ENCODE measurements around the gene SLCO1A2. TPM values are rescaled to one million over a fixed set of nuclear protein-coding genes. Genes with fewer than 3 reads are reported as not detected.

Gene SLCO1A2
- total and polyA plus RNA-seq, 4 donors: not detected

DNA sequence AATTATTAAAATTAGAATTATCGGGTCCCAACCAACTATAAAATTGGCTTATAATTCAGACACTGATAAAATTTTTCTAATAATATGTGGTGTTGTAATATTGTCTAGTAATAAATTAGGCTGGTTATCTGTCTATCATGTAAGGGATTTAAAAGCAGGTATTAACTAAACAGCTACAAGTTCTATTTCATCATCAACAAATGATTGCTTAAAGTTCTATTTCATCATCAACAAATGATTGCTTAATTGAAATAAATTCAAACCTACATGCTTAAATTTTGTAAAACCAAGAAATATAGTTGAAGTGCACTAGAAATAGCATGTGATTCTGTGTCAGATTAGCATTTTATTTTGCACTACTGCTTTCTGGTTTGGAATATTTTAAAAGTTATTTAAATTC is 34.1 kb downstream of the SLCO1A2 start:
- Histone ChIP-seq H3K4me3 (ENCODE audit: low read length in 2 of 2) (no peak overlapping the region), H3K4me1 (ENCODE audit: control insufficient read depth in 1 of 2, insufficient read depth in 2 of 2, low read length in 2 of 2) (no peaks in the 10 kb centered on the region), H3K27me3 (ENCODE audit: control insufficient read depth in 1 of 2, insufficient read depth in 2 of 2, low read length in 1 of 2) (no peaks in the 10 kb centered on the region), H3K36me3 (ENCODE audit: control insufficient read depth in 1 of 2, insufficient read depth in 2 of 2, low read length in 1 of 2) (no peaks in the 10 kb centered on the region), H3K27ac (ENCODE audit: low read depth in 1 of 2, low read length in 2 of 2) (no peak overlapping the region), H3K9me3 (ENCODE audit: control insufficient read depth, low read length) (no peaks in the 10 kb centered on the region)
- no peak for DNase-seq
- intact Hi-C loops (cut with DNase I): loop anchor here in 1 of 2 donors (10.0 kb wide), 1 partner anchor 134 kb away; the partner anchor contains the start of gene PYROXD1
- WGBS, 2 donors: 89 to 92% methylated on average over 1 of the region's 1 CpG
- ATAC-seq (ENCODE audit: low FRiP score): no peak

DNA sequence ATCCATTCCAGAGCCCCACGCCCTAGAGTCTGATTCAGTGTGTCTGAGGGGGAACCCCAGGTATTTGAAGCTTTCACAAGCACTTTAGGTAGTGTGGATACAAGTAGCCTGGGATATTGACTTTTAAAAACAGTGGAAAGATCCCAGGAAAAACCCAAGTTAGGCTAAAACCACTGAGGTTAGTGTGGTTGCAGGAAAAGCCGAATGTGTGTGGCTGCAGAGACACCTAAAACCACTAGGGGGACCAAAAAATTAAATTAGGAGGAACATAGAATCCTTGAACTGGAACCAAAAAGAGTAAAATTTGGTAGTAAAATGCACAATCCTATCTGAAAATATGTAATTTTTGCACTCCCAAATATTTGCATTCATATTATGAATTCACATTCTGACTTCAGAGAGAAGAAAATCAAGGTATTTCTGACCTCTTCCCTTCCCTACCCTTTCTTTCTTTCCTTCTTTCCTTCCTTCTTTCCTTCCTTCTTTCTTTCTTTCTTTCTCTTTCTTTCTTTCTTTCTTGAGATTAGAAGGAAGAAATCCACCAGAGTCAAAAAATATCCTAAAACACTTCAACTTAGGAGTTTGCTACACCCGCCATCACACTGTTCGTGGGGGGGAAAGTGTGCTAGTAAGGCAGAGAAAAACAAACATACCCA is 37.8 kb downstream of the SLCO1A2 start:
- ATAC-seq (ENCODE audit: low FRiP score): no peak
- intact Hi-C loops (cut with DNase I): no loop called here
- Histone ChIP-seq H3K9me3 (ENCODE audit: control insufficient read depth, low read length) (no peaks in the 10 kb centered on the region), H3K27me3 (ENCODE audit: control insufficient read depth in 1 of 2, insufficient read depth in 2 of 2, low read length in 1 of 2) (no peaks in the 10 kb centered on the region), H3K4me3 (ENCODE audit: low read length in 2 of 2) (no peak overlapping the region), H3K4me1 (ENCODE audit: control insufficient read depth in 1 of 2, insufficient read depth in 2 of 2, low read length in 2 of 2) (no peaks in the 10 kb centered on the region), H3K36me3 (ENCODE audit: control insufficient read depth in 1 of 2, insufficient read depth in 2 of 2, low read length in 1 of 2) (no peaks in the 10 kb centered on the region), H3K27ac (ENCODE audit: low read depth in 1 of 2, low read length in 2 of 2) (no peak overlapping the region)
- DNase-seq: no peak
- WGBS, 2 donors: 62 to 70% methylated on average over 4 of the region's 4 CpGs

DNA sequence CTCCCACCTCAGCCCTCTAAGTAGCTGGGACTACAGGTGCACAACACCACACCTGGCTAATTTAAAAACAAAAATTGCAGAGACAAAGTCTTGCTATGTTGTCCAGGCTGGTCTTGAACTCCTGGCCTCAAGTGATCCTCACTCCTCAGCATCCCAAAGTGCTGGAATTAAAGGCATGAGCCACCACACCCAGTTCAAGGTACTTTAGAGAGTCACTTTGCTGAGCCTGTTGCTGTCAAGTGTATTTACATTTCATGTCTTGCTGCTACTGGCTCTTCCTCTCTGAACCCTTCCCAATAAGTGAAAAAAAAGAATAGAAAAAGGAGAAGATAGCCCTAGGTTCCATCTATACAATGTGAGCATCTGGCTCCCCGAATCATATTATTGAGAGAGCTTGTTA is 38.4 kb downstream of the SLCO1A2 start:
- H3K4me1 ChIP-seq (ENCODE audit: control insufficient read depth in 1 of 2, insufficient read depth in 2 of 2, low read length in 2 of 2): no peaks in the 10 kb centered on the region
- H3K27ac ChIP-seq (ENCODE audit: low read depth in 1 of 2, low read length in 2 of 2): no peak overlapping the region
- ATAC-seq (ENCODE audit: low FRiP score) (no peak), DNase-seq (no peak)
- 80 to 85% methylated on average over 1 of the region's 1 CpG for WGBS, 2 donors
- H3K27me3 ChIP-seq (ENCODE audit: control insufficient read depth in 1 of 2, insufficient read depth in 2 of 2, low read length in 1 of 2): no peaks in the 10 kb centered on the region
- no peaks in the 10 kb centered on the region for H3K9me3 ChIP-seq (ENCODE audit: control insufficient read depth, low read length)
- no peaks in the 10 kb centered on the region for H3K36me3 ChIP-seq (ENCODE audit: control insufficient read depth in 1 of 2, insufficient read depth in 2 of 2, low read length in 1 of 2)
- intact Hi-C loops (cut with DNase I): no loop called here
- H3K4me3 ChIP-seq (ENCODE audit: low read length in 2 of 2): no peak overlapping the region

DNA sequence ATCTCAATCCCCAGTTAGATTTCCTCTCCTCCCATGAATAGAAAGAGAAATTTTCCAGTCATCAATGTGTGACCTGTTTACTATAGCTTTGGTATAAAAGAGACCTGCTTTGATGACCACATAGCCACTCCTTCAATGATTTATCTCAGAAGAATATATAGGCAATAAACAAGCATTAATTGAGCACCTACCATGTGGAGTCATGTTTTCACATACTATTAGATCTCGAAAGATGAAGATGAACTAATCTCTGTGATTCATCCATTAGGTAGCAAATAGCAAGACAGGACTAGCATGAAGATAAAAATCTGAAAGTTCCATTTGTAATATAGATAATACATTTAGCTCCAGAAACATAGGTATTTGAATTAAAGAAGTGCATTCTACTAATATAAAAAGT is 40.5 kb downstream of the SLCO1A2 start:
- DNase-seq: no peak
- no peaks in the 10 kb centered on the region for H3K4me1 ChIP-seq (ENCODE audit: control insufficient read depth in 1 of 2, insufficient read depth in 2 of 2, low read length in 2 of 2)
- intact Hi-C loops (cut with DNase I): no loop called here
- H3K4me3 ChIP-seq (ENCODE audit: low read length in 2 of 2): no peak overlapping the region
- 76 to 79% methylated on average over 1 of the region's 1 CpG for WGBS, 2 donors
- no peak for ATAC-seq (ENCODE audit: low FRiP score)
- no peak overlapping the region for H3K27ac ChIP-seq (ENCODE audit: low read depth in 1 of 2, low read length in 2 of 2)
- H3K36me3 ChIP-seq (ENCODE audit: control insufficient read depth in 1 of 2, insufficient read depth in 2 of 2, low read length in 1 of 2): no peaks in the 10 kb centered on the region
- no peaks in the 10 kb centered on the region for H3K9me3 ChIP-seq (ENCODE audit: control insufficient read depth, low read length)
- H3K27me3 ChIP-seq (ENCODE audit: control insufficient read depth in 1 of 2, insufficient read depth in 2 of 2, low read length in 1 of 2): no peaks in the 10 kb centered on the region

DNA sequence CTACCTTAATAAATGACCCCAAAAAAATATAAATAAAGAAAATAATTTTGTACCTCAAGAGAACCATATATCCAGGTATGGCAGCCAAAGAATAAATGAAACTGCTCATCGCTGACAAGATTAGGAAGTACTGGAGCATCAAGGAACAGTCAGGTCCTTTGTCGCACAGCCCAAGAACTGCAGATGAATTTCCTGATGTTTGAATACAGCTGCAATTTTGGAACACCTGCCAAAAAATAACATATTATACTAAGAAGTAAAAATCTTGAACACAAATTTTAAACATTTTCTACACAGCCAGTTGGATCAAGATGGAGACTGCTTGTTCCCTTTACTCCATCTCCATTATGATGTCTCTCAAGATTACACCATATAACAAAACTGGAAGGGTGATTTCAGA is 42.6 kb downstream of the SLCO1A2 start:
- no peak for ATAC-seq (ENCODE audit: low FRiP score)
- H3K4me3 ChIP-seq (ENCODE audit: low read length in 2 of 2): no peak overlapping the region
- no peaks in the 10 kb centered on the region for H3K9me3 ChIP-seq (ENCODE audit: control insufficient read depth, low read length)
- H3K27me3 ChIP-seq (ENCODE audit: control insufficient read depth in 1 of 2, insufficient read depth in 2 of 2, low read length in 1 of 2): no peaks in the 10 kb centered on the region
- no peak for DNase-seq
- intact Hi-C loops (cut with DNase I): no loop called here
- H3K4me1 ChIP-seq (ENCODE audit: control insufficient read depth in 1 of 2, insufficient read depth in 2 of 2, low read length in 2 of 2): peaks cover 0 to 1% of the 10 kb centered on the region in 2 donors
- no peak overlapping the region for H3K27ac ChIP-seq (ENCODE audit: low read depth in 1 of 2, low read length in 2 of 2)
- WGBS, 2 donors: 96 to 97% methylated on average over 2 of the region's 2 CpGs
- no peaks in the 10 kb centered on the region for H3K36me3 ChIP-seq (ENCODE audit: control insufficient read depth in 1 of 2, insufficient read depth in 2 of 2, low read length in 1 of 2)

DNA sequence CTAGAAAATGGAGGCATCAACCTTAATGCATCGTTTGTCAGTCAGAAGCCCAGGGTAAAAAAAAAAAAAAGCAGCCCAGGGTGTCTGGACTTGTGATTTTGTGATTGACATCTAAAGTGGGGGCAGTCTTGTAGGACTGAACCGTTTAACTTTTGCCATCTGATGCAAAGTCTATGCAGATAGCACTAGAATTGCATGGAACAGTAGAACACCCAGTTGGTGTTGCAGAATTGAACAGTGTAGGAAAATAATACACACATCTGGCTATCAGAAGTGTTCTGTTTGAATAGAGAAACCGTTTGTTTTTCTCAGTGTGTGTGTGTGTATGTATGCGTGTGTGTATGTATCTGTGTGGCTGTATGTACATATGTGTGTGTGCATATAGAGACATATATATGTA is 45.0 kb downstream of the SLCO1A2 start:
- no peaks in the 10 kb centered on the region for H3K9me3 ChIP-seq (ENCODE audit: control insufficient read depth, low read length)
- no peaks in the 10 kb centered on the region for H3K27me3 ChIP-seq (ENCODE audit: control insufficient read depth in 1 of 2, insufficient read depth in 2 of 2, low read length in 1 of 2)
- WGBS, 2 donors: 72 to 84% methylated on average over 4 of the region's 4 CpGs
- no peaks in the 10 kb centered on the region for H3K36me3 ChIP-seq (ENCODE audit: control insufficient read depth in 1 of 2, insufficient read depth in 2 of 2, low read length in 1 of 2)
- ATAC-seq (ENCODE audit: low FRiP score): no peak
- H3K27ac ChIP-seq (ENCODE audit: low read depth in 1 of 2, low read length in 2 of 2): no peak overlapping the region
- peaks cover 0 to 1% of the 10 kb centered on the region in 2 donors for H3K4me1 ChIP-seq (ENCODE audit: control insufficient read depth in 1 of 2, insufficient read depth in 2 of 2, low read length in 2 of 2)
- DNase-seq: no peak
- no peak overlapping the region for H3K4me3 ChIP-seq (ENCODE audit: low read length in 2 of 2)
- intact Hi-C loops (cut with DNase I): no loop called here

DNA sequence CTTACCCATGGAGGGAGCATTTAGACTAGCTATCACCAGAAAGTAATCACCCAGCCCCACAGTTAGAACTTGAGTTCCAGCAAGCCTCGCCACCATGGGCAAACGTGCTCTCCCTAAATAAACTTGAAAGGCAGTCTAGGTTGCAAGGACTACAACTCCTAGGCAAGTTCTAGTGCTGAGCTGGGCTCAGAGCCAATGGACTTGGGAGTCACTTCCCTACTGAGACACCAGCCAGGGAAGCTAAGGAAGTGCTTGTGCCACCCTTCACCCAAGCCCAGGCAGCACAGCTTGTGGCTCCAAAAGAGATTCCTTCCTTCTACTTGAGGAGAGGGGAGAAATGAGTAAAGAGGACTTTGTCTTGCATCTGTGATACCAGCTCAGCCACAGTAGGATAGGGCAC is 57.9 kb downstream of the SLCO1A2 start:
- WGBS, 2 donors: 26 to 30% methylated on average over 2 of the region's 2 CpGs
- no peaks in the 10 kb centered on the region for H3K27me3 ChIP-seq (ENCODE audit: control insufficient read depth in 1 of 2, insufficient read depth in 2 of 2, low read length in 1 of 2)
- no peaks in the 10 kb centered on the region for H3K9me3 ChIP-seq (ENCODE audit: control insufficient read depth, low read length)
- H3K4me3 ChIP-seq (ENCODE audit: low read length in 2 of 2): no peak overlapping the region
- no peaks in the 10 kb centered on the region for H3K36me3 ChIP-seq (ENCODE audit: control insufficient read depth in 1 of 2, insufficient read depth in 2 of 2, low read length in 1 of 2)
- no peak overlapping the region for H3K27ac ChIP-seq (ENCODE audit: low read depth in 1 of 2, low read length in 2 of 2)
- peak in 1 of 2 donors; percentile 44 for DNase-seq
- ATAC-seq (ENCODE audit: low FRiP score): no peak
- H3K4me1 ChIP-seq (ENCODE audit: control insufficient read depth in 1 of 2, insufficient read depth in 2 of 2, low read length in 2 of 2): no peaks in the 10 kb centered on the region
- intact Hi-C loops (cut with DNase I): no loop called here

DNA sequence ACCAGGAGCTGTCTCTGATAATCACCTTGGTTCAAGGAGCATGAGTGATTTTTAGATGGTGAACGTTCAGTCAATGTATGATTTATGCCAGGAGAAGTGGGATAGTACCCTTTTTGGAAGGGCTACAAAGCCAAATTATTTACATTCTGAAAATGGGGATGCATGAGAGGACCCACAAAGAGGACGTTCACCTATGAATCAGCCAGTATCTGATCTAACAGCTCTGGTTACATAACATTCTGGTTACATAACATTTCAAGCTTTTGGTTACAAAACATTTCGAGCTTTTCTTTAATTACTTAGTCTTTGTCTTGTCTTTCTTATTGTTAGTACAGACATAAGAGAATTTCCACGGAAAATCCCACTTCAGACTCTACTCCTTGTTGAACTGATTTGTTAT is 68.8 kb downstream of the SLCO1A2 start:
- intact Hi-C loops (cut with DNase I): no loop called here
- DNase-seq (no peak), ATAC-seq (ENCODE audit: low FRiP score) (no peak)
- Histone ChIP-seq H3K27ac (ENCODE audit: low read depth in 1 of 2, low read length in 2 of 2) (no peak overlapping the region), H3K4me3 (ENCODE audit: low read length in 2 of 2) (no peak overlapping the region), H3K27me3 (ENCODE audit: control insufficient read depth in 1 of 2, insufficient read depth in 2 of 2, low read length in 1 of 2) (no peaks in the 10 kb centered on the region), H3K36me3 (ENCODE audit: control insufficient read depth in 1 of 2, insufficient read depth in 2 of 2, low read length in 1 of 2) (no peaks in the 10 kb centered on the region), H3K4me1 (ENCODE audit: control insufficient read depth in 1 of 2, insufficient read depth in 2 of 2, low read length in 2 of 2) (no peaks in the 10 kb centered on the region), H3K9me3 (ENCODE audit: control insufficient read depth, low read length) (no peaks in the 10 kb centered on the region)
- 48 to 52% methylated on average over 4 of the region's 4 CpGs for WGBS, 2 donors

DNA sequence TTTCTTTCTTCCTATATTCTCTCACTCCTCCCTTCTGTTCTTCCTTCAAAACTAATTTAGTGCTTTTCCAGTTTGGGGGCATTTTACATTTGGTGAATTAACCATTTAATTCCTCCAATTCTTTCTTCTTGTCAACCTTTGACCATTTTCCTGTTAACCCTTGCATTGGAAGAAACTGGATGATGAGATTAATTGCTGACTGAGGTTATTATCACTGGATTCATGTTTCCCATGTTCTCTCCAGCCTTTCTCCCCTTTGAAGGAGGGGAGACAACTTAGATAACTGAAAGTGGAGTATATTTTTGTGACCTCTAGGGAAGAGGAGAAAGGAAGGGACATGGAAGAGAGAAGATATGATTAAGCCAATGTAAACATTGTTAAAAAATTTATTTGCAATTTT is 70.5 kb downstream of the SLCO1A2 start:
- no peaks in the 10 kb centered on the region for H3K4me1 ChIP-seq (ENCODE audit: control insufficient read depth in 1 of 2, insufficient read depth in 2 of 2, low read length in 2 of 2)
- intact Hi-C loops (cut with DNase I): no loop called here
- no peak overlapping the region for H3K4me3 ChIP-seq (ENCODE audit: low read length in 2 of 2)
- no peak for DNase-seq
- no peak overlapping the region for H3K27ac ChIP-seq (ENCODE audit: low read depth in 1 of 2, low read length in 2 of 2)
- no peaks in the 10 kb centered on the region for H3K36me3 ChIP-seq (ENCODE audit: control insufficient read depth in 1 of 2, insufficient read depth in 2 of 2, low read length in 1 of 2)
- no peak for ATAC-seq (ENCODE audit: low FRiP score)
- no peaks in the 10 kb centered on the region for H3K27me3 ChIP-seq (ENCODE audit: control insufficient read depth in 1 of 2, insufficient read depth in 2 of 2, low read length in 1 of 2)
- no peaks in the 10 kb centered on the region for H3K9me3 ChIP-seq (ENCODE audit: control insufficient read depth, low read length)
